Ishikawa (cell line): ENCODE results near the gene FMNL2.

Source experiments
- CEBPB ChIP-seq: IDR thresholded peaks from 2 replicates; pipeline ENCODE4 v1.6.1; 2012
- CREB1 ChIP-seq: IDR thresholded peaks from 2 replicates; pipeline ENCODE4 v1.6.1; 2012; ENCODE audit warnings: low read depth
- EGR1 ChIP-seq: IDR thresholded peaks from 2 replicates; pipeline ENCODE4 v1.6.1; 2012
- EP300 ChIP-seq: IDR thresholded peaks from 2 replicates; pipeline ENCODE4 v1.6.1; 2012; ENCODE audit warnings: borderline replicate concordance
- FOXM1 ChIP-seq: IDR thresholded peaks from 2 replicates; pipeline ENCODE4 v1.6.1; 2012; ENCODE audit warnings: low read depth, borderline replicate concordance
- MAX ChIP-seq: IDR thresholded peaks from 2 replicates; pipeline ENCODE4 v1.6.1; 2012
- NFIC ChIP-seq: IDR thresholded peaks from 2 replicates; pipeline ENCODE4 v1.6.1; 2012
- RAD21 ChIP-seq: IDR thresholded peaks from 2 replicates; pipeline ENCODE4 v1.6.1; 2012; ENCODE audit warnings: low read depth
- REST ChIP-seq: IDR thresholded peaks from 2 replicates; pipeline ENCODE4 v1.6.1; 2012; ENCODE audit warnings: low read depth, mild to moderate bottlenecking
- TAF1 ChIP-seq: IDR thresholded peaks from 2 replicates; pipeline ENCODE4 v1.6.1; 2012; ENCODE audit warnings: low read depth, mild to moderate bottlenecking
- TCF12 ChIP-seq: IDR thresholded peaks from 2 replicates; pipeline ENCODE4 v1.6.1; 2012; ENCODE audit warnings: low read depth
- TEAD4 ChIP-seq: IDR thresholded peaks from 2 replicates; pipeline ENCODE4 v1.6.1; 2012
- USF1 ChIP-seq: IDR thresholded peaks from 2 replicates; pipeline ENCODE4 v1.6.1; 2012
- YY1 ChIP-seq: IDR thresholded peaks from 2 replicates; pipeline ENCODE4 v1.6.1; 2012; ENCODE audit warnings: low read depth
- ZBTB7A ChIP-seq: IDR thresholded peaks from 2 replicates; pipeline ENCODE4 v1.6.1; 2012; ENCODE audit warnings: low read depth

Gene FMNL2

GRCh38 chr2:152506843-152507242, 171.9 kb downstream of the FMNL2 start:
- TF ChIP-seq ZBTB7A: no peak
- no peak for TF ChIP-seq REST
- no peak for TF ChIP-seq YY1
- TF ChIP-seq FOXM1: no peak
- no peak for TF ChIP-seq EGR1
- no peak for TF ChIP-seq RAD21
- TF ChIP-seq NFIC: no peak
- TF ChIP-seq TEAD4: no peak
- TF ChIP-seq CREB1: no peak
- TF ChIP-seq EP300: no peak
- TF ChIP-seq USF1: no peak
- no peak for TF ChIP-seq MAX
- TF ChIP-seq CEBPB: no peak
- TF ChIP-seq TAF1: no peak
- TF ChIP-seq TCF12: no peak

- TF ChIP-seq ZBTB7A (no peak), USF1 (no peak), REST (no peak), TEAD4 (no peak), CEBPB (no peak), NFIC (no peak), FOXM1 (no peak), EGR1 (no peak), RAD21 (no peak), CREB1 (no peak), TAF1 (no peak), TCF12 (no peak), YY1 (no peak), MAX (no peak)
Measured at GRCh38 chr2:152507907-152508306, 172.9 kb downstream of the FMNL2 start.

GRCh38 chr2:152508446-152508845, 173.5 kb downstream of the FMNL2 start:
- TF ChIP-seq EP300 (no peak), CREB1 (no peak), NFIC (peak; percentile 79), TAF1 (no peak), TCF12 (no peak), TEAD4 (peak; percentile 33; the same call in 1 of the 2 replicates)

- TF ChIP-seq EP300 (no peak), TAF1 (no peak), RAD21 (no peak), CREB1 (no peak), TEAD4 (no peak), MAX (no peak), CEBPB (no peak), FOXM1 (no peak), REST (no peak), TCF12 (no peak), NFIC (no peak)
Measured at GRCh38 chr2:152509772-152510491, 175.0 kb downstream of the FMNL2 start.
